Measurements from ENCODE around the gene BTBD1.

DNA sequence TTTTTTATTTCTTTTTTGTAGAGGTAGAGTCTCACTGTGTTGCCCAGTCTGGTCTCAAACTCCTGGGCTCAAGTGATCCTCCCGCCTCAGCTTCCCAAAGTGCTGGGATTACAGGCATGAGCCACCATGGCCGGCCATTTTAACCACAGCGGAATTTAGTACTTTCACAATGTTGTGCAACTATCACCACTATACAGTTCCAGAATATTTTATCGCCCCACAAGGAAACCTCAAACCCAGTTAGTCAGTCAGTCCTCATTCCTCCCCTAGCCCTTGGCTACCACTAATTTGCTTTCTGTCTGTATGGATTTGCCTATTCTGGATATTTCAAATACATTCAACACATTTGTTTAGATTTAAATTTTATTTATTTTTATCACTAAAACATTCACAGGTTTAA lies 99.0 kb downstream of the BTBD1 start:
- TF ChIP-seq, protein P1, sequence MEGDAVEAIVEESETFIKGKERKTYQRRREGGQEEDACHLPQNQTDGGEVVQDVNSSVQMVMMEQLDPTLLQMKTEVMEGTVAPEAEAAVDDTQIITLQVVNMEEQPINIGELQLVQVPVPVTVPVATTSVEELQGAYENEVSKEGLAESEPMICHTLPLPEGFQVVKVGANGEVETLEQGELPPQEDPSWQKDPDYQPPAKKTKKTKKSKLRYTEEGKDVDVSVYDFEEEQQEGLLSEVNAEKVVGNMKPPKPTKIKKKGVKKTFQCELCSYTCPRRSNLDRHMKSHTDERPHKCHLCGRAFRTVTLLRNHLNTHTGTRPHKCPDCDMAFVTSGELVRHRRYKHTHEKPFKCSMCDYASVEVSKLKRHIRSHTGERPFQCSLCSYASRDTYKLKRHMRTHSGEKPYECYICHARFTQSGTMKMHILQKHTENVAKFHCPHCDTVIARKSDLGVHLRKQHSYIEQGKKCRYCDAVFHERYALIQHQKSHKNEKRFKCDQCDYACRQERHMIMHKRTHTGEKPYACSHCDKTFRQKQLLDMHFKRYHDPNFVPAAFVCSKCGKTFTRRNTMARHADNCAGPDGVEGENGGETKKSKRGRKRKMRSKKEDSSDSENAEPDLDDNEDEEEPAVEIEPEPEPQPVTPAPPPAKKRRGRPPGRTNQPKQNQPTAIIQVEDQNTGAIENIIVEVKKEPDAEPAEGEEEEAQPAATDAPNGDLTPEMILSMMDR (IDR thresholded peaks at IDR 0.05) = no peak
- TF ChIP-seq EP300 (IDR thresholded peaks at IDR 0.05) (no peak), POLR2A (IDR thresholded peaks at IDR 0.05) (no peak)
